NCI-H187 (cell line): ENCODE results near the gene TAX1BP3.

Source experiments
- DNase-seq, 2 experiments: peaks; one replicate each; lab custom pipeline; 2025; lab: John Stamatoyannopoulos, UW

TAX1BP3 gene

GRCh38 chr17:3688027-3688553, 19.7 kb upstream of the TAX1BP3 start:
- DNase-seq: no peak

GRCh38 chr17:3685174-3685573, 16.8 kb upstream of the TAX1BP3 start:
- DNase-seq: no peak

- no peak for DNase-seq
These were observed 14.7 kb upstream of the TAX1BP3 start for GRCh38 chr17:3683054-3683511.

- DNase-seq: no peak
These were observed 13.7 kb upstream of the TAX1BP3 start for GRCh38 chr17:3682033-3682432.

GRCh38 chr17:3681565-3681964, 13.2 kb upstream of the TAX1BP3 start:
- no peak for DNase-seq

- DNase-seq: no peak
These were observed 12.7 kb upstream of the TAX1BP3 start for GRCh38 chr17:3681057-3681456.

GRCh38 chr17:3679531-3680126, 11.3 kb upstream of the TAX1BP3 start:
- DNase-seq: no peak

GRCh38 chr17:3678821-3679530, 10.6 kb upstream of the TAX1BP3 start:
- no peak for DNase-seq

- DNase-seq: no peak
These were observed 9.9 kb upstream of the TAX1BP3 start for GRCh38 chr17:3678095-3678820.

- no peak for DNase-seq
These were observed 7.5 kb upstream of the TAX1BP3 start for GRCh38 chr17:3675886-3676285.

GRCh38 chr17:3672571-3672970, 4.2 kb upstream of the TAX1BP3 start:
- no peak for DNase-seq

- DNase-seq: no peak
These were observed 1.2 kb upstream of the TAX1BP3 start for GRCh38 chr17:3669548-3669947.

GRCh38 chr17:3669085-3669347, 638 bp upstream of the TAX1BP3 start:
- DNase-seq: no peak

GRCh38 chr17:3667366-3668278, 756 bp downstream of the TAX1BP3 start:
- DNase-seq: no peak

GRCh38 chr17:3666516-3666915, 1.9 kb downstream of the TAX1BP3 start:
- DNase-seq: no peak

GRCh38 chr17:3665834-3666233, 2.5 kb downstream of the TAX1BP3 start:
- DNase-seq: no peak

- no peak for DNase-seq
These were observed 5.0 kb downstream of the TAX1BP3 start for GRCh38 chr17:3663102-3664011.

GRCh38 chr17:3660311-3660891, 8.0 kb downstream of the TAX1BP3 start:
- DNase-seq: no peak

- DNase-seq: no peak
These were observed 8.8 kb downstream of the TAX1BP3 start for GRCh38 chr17:3659541-3660111.

- DNase-seq: no peak
These were observed 9.5 kb downstream of the TAX1BP3 start for GRCh38 chr17:3658784-3659449.
